GM12878 (cell line): Measurements from ENCODE around the gene PPP1R7. TPM values are rescaled to one million over a fixed set of nuclear protein-coding genes. Genes with fewer than 3 reads are reported as not detected.

Source experiments
- ATAC-seq: fragments of 200-7000 bp; cut with Tn5 transposase; 3 replicates; pipeline ENCODE4 v1.9.1; 2020; ENCODE audit warnings: mild to moderate bottlenecking, moderate library complexity
- BruUV-seq: library from RNA; stranded (reverse); fragments of 400-500 nt; replicated peaks from 2 replicates; lab custom pipeline; 2021; lab: Mats Ljungman, UMichigan
- CTCF ChIA-PET: fragments of 300-600 bp; sonication (Branson Sonifier 250); formaldehyde crosslinking; extraction: SDS; loops from one replicate; lab custom pipeline; 2021; ENCODE audit warnings: inconsistent platforms; lab: Yijun Ruan, JAX
- POLR2A ChIA-PET: fragments of 350-600 bp; formaldehyde crosslinking; extraction: SDS; loops from one replicate; lab custom pipeline; 2021; ENCODE audit warnings: inconsistent platforms; lab: Charles Lee
- RAD21 ChIA-PET: fragments of 300-600 bp; sonication (Branson Sonifier 250); formaldehyde crosslinking; loops from one replicate; lab custom pipeline; 2023; ENCODE audit warnings: antibody characterized with exemption; ENCODE audit not compliant: unreplicated experiment; lab: Charles Lee
- SMC1A ChIA-PET: fragments of 300-600 bp; sonication (Branson Sonifier 250); formaldehyde crosslinking; loops from one replicate; lab custom pipeline; 2023; ENCODE audit not compliant: unreplicated experiment, uncharacterized antibody; lab: Charles Lee
- DNase-seq: peaks from one replicate; pipeline ENCODE4 v3.0.0-alpha.2; 2011; ENCODE audit warnings: low read depth, low spot score
- FAIRE-seq: peaks from 3 replicates; lab custom pipeline; 2011; peaks lifted over from hg19 to GRCh38; lab: Jason Lieb, UNC
- H2AFZ ChIP-seq: 2 replicates; pipeline ENCODE4 v1.6.0; 2011; ENCODE audit warnings: low read depth, low read length, control low read depth; ENCODE audit not compliant: control insufficient read depth
- H3K27ac ChIP-seq: 2 replicates; pipeline ENCODE4 v1.5.1; 2011; ENCODE audit warnings: control low read depth; ENCODE audit not compliant: control insufficient read depth, insufficient read depth
- H3K27me3 ChIP-seq, 2 experiments: replicated peaks in 1 of 2; 2 replicates each; pipeline versions ENCODE4 v1.6.0 to v1.6.1; 2011; ENCODE audit warnings: low read length in 1 of 2; ENCODE audit not compliant: control insufficient read depth in 2 of 2, insufficient read depth in 2 of 2
- H3K36me3 ChIP-seq, 2 experiments: 2 replicates each; pipeline ENCODE4 v1.5.1; 2011; ENCODE audit warnings: low read length in 1 of 2; ENCODE audit not compliant: control insufficient read depth in 2 of 2, insufficient read depth in 2 of 2
- H3K4me1 ChIP-seq: 2 replicates; pipeline ENCODE4 v1.6.1; 2011; ENCODE audit warnings: mild to moderate bottlenecking, low read length, moderate library complexity, mixed read lengths; ENCODE audit not compliant: control insufficient read depth, insufficient read depth
- H3K4me2 ChIP-seq: 2 replicates; pipeline ENCODE4 v1.6.0; 2011; ENCODE audit warnings: control low read depth; ENCODE audit not compliant: control insufficient read depth, insufficient read depth
- H3K4me3 ChIP-seq: fragments of 200-600 bp; sonication (generic); 2 replicates; pipeline ENCODE4 v1.5.1; 2016
- H3K79me2 ChIP-seq: 2 replicates; pipeline ENCODE4 v1.6.0; 2011; ENCODE audit warnings: low read length; ENCODE audit not compliant: control insufficient read depth, insufficient read depth
- H3K9ac ChIP-seq: 2 replicates; pipeline ENCODE4 v1.8.0; 2011; ENCODE audit warnings: low read length, control low read depth, mixed read lengths; ENCODE audit not compliant: control insufficient read depth, insufficient read depth
- H3K9me3 ChIP-seq: replicated peaks from 3 replicates; pipeline ENCODE4 v1.5.1; 2011; ENCODE audit warnings: mild to moderate bottlenecking, low read length; ENCODE audit not compliant: control insufficient read depth, insufficient read depth
- H4K20me1 ChIP-seq: 2 replicates; pipeline ENCODE4 v1.6.0; 2011; ENCODE audit not compliant: control insufficient read depth, insufficient read depth
- NBN ChIP-seq: fragments of 450-650 bp; IDR thresholded peaks from 2 replicates; pipeline ENCODE4 v1.6.1; 2016
- PAX5 ChIP-seq: IDR thresholded peaks from 2 replicates; pipeline ENCODE4 v1.6.1; 2011; ENCODE audit warnings: low read depth, low read length, borderline replicate concordance
- POU2F2 ChIP-seq: IDR thresholded peaks from 3 replicates; pipeline ENCODE4 v1.6.1; 2011; ENCODE audit warnings: low read depth, mild to moderate bottlenecking, low read length, borderline replicate concordance
- TARDBP ChIP-seq: IDR thresholded peaks from 2 replicates; pipeline ENCODE4 v1.6.1; 2016; ENCODE audit warnings: borderline replicate concordance
- ZNF592 ChIP-seq: fragments of 450-650 bp; IDR thresholded peaks from 2 replicates; pipeline ENCODE4 v1.6.1; 2017; ENCODE audit warnings: mild to moderate bottlenecking, moderate library complexity
- ZNF687 ChIP-seq: fragments of 450-650 bp; IDR thresholded peaks from 2 replicates; pipeline ENCODE4 v1.6.1; 2017; ENCODE audit warnings: mild to moderate bottlenecking, moderate library complexity
- WGBS: methylation state at CpG from one replicate; pipeline ENCODE4 v1.1.6; 2016; ENCODE audit warnings: low lambda C conversion rate; ENCODE audit not compliant: insufficient replicate concordance, insufficient coverage; ENCODE audit errors: missing lambda C conversion rate; 5-methylcytosine and 5-hydroxymethylcytosine counted together
- in situ Hi-C: fragments of 300-500 bp; cut with MboI; formaldehyde crosslinking; loops from 9 replicates; pipeline ENCODE4 v1.14.3; 2018; ENCODE audit warnings: mixed read lengths
- intact Hi-C: fragments of 100-400 bp; cut with micrococcal nuclease; formaldehyde crosslinking; loops from one replicate; pipeline ENCODE4 v1.14.2; 2022; ENCODE audit not compliant: unreplicated experiment
- polyA plus RNA-seq, 11 experiments: library from polyadenylated mRNA; depleted of rRNA in 4 of 11; unstranded in 6 of 11; stranded (reverse) in 5 of 11; fragments of >200 nt; fragmentation: Nextera tagmentation in 4 of 11; fragmentation: Illumina TruSeq in 1 of 11; extraction: Ambion mirVana in 4 of 11; extraction: Trizol in 1 of 11; gene quantifications; 1 replicate in 1 of 11; 2 replicates in 10 of 11; pipeline versions ENCODE4 v1.2.1 to v1.2.3, GENCODE V29; 2011 to 2016; ENCODE audit warnings: inconsistent platforms in 2 of 11, missing spikeins in 2 of 11, low read depth in 1 of 11
- total RNA-seq, 4 experiments: library from RNA; depleted of rRNA in 3 of 4; stranded (reverse); fragments of >200 nt in 3 of 4; fragmentation: Illumina TruSeq in 1 of 4; extraction: Trizol in 1 of 4; gene quantifications; 2 replicates each; pipeline versions ENCODE4 v1.2.1 to v1.2.3, GENCODE V29; 2013 to 2021

PPP1R7 gene
- total and polyA plus RNA-seq, 10 of the 15 experiments (the other 5 are each of a cell fraction or from before 2014, with no cell fraction given) = 78.5 to 174 (median 93.7) TPM

GRCh38 chr2:241183221-241183620, 33.0 kb downstream of the PPP1R7 start:
- SMC1A ChIA-PET = no interaction called here
- BruUV-seq = no TSS peak
- Histone ChIP-seq H3K36me3 (no peaks in the 10 kb centered on the region; a peak in 1 of 4 replicates), H3K4me1 (no peaks in the 10 kb centered on the region), H3K9ac (no peak overlapping the region), H3K4me3 (no peak overlapping the region), H3K27ac (no peak overlapping the region), H3K4me2 (no peak overlapping the region), H4K20me1 (no peaks in the 10 kb centered on the region), H3K79me2 (no peaks in the 10 kb centered on the region), H3K9me3 (no peaks in the 10 kb centered on the region), H3K27me3 (no peaks in the 10 kb centered on the region), H2AFZ (no peak overlapping the region)
- ATAC-seq = no peak
- no peak for FAIRE-seq
- intact Hi-C loops (no loop called here), in situ Hi-C loops (no loop called here)
- TF ChIP-seq NBN (no peak), POU2F2 (no peak), PAX5 (no peak), TARDBP (no peak), ZNF687 (no peak), ZNF592 (no peak)
- 94% methylated on average over 9 of the region's 9 CpGs for WGBS
- RAD21 ChIA-PET = no interaction called here
- DNase-seq = no peak
- CTCF ChIA-PET = interaction anchor here (0.9 kb wide), 1 partner anchor 105 kb away, joined by 3 read pairs; no protein-coding TSS in a partner anchor
- POLR2A ChIA-PET = no interaction called here
